Activated CD4-positive, CD25-positive, alpha-beta regulatory T cell treated with anti-CD3 and anti-CD28 coated beads, Interleukin-2, amount 50 U/mL, for 16 hours (primary cell): ENCODE measurements around the gene CMTM3.
"Not testable (repeated sequence)": the region's sequence is repeated elsewhere in the genome, so short reads cannot be mapped to it uniquely, and the experiment has no call there.

Source experiments
- DNase-seq: peaks from one replicate; pipeline ENCODE4 v3.0.0-alpha.2; 2020; ENCODE audit warnings: low read depth, low spot score

The CMTM3 gene, protein sequence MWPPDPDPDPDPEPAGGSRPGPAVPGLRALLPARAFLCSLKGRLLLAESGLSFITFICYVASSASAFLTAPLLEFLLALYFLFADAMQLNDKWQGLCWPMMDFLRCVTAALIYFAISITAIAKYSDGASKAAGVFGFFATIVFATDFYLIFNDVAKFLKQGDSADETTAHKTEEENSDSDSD

DNA sequence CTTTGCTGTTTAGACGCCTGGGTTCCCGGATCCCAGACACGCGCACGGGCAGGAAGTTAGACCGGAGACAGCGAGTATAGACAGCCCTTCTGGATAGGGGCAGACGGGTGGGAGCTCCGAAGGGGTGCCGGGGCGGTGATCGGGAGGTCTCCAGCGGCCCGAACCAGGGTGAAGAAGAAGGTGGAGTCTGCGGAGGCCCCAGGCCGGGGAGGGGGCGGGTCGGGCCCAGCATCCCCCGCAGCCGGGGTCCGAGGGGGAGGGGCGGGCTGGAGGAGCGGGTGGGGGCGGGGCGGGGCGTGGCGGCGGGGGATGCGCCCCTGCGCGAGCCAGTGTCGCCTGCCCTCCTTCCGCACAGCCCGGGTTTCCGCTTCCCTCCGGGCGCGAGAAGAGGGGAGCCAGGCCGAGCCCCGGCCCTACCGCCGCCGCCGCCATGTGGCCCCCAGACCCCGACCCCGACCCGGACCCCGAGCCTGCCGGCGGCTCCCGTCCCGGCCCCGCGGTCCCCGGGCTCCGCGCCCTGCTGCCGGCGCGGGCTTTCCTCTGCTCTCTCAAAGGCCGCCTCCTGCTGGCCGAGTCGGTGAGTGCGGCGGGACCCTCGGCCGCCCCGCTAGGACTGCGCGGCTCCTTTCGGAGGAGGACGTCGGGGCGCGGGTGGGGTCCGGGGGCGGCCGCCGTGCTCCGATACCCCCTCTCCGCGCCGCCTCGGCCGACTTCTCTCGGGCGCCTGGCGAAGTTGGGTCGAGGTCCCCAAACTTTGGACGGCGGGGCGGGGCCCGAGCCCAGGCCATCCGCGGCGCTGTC, at the start of gene CMTM3:
Gene CMTM3 (plus strand): TSS at position 329 of the 801 bp plus-strand sequence. CDS start 102 bp downstream, at position 431.
- DNase-seq = peak; percentile 44

DNA sequence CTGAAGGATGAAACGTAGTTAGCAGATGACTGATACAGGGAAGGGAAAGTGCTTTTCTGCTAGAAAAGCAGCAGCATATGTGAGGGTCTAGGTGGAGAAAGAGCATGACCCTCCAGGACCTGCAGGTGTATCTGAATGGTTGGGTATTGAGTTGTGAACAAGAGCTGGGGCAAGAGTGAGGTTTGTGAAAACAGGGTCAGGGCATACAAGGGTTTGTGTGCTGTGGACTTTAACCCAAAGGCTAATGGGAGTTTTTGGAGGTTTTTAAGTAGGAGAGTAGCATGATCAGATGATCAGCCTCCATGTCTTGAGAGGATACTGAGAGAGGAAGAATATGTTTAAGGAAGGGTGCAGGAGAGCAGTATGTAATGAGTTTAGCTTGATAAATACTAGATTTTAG, 44.4 kb upstream of the CMTM3 start:
- DNase-seq = no peak

DNA sequence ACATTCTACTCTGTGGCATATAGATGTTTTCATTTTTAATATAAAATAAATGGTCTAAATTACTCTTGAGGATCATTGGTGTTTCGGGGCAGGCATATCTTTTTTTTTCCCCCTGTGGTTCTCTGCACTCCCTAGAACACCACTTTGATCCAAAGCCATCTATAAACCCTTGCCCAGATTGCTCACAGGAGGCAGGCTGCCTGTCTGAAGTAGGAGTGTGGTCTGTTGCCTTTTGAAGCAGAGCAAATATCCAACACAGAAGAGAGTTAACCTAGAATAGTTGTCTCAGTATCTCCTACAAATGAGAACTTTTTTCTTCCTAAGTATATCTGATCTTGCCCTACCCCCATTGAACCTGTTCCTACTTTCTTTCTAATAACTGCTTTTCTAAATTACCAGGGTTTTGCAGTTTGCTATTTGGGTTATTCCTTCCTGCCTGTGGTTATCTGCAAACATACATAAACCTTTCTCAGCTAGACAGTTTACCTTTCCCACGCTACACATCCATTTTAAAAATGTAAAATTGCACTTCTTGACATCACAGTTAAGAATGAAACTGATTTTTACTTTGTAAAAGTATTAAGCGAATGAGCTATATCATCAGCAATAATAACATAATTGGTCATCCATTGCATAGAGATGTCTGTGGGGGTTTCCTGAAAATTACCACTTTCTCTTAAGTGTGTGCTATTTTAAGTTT, 43.0 kb upstream of the CMTM3 start:
- no peak for DNase-seq

DNA sequence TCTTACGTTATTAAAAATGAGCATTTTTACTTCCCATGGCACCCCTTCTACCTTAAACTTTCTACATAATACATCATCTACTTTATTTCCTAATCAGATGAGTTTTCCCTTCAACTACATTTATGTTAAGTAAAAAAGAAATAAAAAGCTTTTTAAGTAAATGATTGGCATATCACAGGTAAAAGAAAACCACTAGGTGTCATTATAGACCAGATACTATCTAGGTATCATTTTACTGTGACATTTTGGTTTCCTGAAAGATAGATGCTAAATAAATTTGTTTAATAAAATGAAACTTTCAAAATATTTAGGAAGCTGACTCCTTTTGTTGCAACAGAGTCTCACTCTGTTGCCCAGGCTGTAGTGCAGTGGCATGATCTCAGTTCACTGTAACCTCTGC, 42.1 kb upstream of the CMTM3 start:
- DNase-seq = no peak

DNA sequence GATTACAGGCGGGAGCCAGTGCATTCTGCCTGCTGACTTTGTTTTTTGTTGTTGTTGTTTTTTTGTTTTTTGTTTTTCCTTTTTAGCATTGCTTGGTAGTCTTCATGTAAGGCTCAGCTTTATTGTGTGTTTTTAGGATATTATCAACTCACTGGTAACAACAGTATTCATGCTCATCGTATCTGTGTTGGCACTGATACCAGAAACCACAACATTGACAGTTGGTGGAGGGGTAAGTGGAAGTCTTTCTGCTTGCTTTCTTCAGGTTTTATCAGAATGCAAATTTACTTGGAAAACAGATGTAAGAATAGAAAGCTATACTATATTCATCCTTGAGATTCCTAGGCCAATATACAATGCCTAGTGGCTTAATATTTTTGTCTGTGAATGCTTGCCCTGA, 41.5 kb upstream of the CMTM3 start:
- DNase-seq = no peak

DNA sequence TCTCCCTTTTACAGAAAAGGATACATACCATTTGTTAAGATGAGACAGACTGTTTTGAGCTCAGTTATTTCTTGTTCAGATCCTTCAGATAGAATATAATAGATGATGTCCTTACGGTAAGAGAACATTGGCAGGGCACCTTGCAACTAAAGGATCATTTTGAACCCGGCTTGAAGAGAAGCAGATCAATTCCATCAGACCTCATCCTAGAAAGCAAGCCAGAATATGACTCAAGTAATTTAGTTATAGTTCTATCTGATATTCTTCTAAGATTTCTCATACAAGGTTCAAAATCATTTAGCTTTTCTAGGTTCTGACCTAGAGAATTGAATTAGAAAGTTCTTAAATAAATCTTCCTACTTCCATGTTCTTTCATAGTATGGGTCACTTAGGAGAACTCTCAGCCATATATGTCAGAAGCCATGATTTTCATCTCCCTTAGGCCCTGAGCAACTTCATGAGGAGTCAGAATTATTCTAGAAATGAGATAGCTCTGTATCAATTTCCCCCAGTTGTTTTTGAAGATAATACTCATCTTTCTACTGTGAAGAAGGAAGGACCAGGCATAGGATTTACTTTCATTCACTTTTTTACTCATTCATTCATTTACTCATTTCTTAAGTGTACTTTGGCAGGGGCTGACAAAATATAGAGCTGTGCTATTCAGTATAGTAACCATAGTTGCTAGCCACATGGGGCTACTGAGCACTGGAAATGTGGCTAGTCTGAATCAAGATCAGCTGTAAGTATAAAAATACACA, 40.8 kb upstream of the CMTM3 start:
- no peak for DNase-seq

DNA sequence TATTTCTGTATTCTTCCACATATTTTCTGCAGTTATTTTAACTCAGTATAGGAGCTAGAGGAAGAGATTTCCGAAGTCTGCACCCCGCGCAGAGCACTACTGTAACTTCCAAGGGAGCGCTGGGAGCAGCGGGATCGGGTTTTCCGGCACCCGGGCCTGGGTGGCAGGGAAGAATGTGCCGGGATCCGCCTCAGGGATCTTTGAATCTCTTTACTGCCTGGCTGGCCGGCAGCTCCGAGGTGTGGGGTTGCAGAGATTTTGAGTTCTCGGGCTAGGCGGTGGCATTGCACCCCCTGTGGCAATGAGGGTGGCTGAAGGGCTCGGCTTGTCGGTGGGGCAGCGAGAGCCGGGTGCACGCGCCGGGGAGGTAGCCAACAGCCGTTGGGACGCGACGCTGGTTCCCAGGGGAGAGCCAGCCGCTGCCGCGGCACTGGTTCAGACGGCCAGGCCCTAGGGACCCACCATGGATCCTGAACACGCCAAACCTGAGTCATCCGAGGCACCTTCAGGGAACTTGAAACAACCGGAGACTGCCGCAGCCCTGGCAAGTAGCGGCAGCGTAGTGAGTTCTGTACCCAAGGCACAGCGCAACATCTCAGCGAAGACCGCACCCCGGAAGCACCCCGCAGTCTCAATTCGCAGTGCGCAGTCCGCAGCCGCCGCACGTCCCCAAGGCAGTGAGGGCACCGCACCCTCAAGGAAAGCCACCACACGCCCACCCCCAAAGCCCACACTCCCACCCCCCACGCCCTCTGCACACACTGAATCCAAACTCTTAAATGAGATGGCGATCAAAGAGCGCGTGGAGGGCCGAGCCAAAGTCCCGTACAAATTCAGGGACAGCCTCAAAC, 38.2 kb upstream of the CMTM3 start, which contains the start of gene CMTM1:
Gene CMTM1 (plus strand): TSS at position 389 of the 851 bp plus-strand sequence. CDS start 75 bp downstream, at position 464.
- no peak for DNase-seq

DNA sequence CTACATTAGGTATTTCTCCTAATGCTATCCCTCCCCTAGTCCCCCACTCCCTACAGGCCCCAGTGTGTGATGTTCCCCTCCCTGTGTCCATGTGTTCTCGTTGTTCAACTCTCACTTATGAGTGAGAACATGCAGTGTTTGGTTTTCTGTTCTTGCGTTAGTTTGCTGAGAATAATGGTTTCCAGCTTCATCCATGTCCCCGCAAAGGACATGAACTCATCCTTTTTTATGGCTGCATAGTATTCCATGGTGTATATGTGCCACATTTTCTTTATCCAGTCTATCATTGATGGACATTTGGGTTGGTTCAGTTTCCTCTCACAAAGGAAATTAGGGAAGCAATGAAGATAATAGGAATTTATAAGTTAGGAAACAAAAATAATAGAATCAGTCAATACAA, 37.2 kb upstream of the CMTM3 start:
- not testable (repeated sequence) for DNase-seq

DNA sequence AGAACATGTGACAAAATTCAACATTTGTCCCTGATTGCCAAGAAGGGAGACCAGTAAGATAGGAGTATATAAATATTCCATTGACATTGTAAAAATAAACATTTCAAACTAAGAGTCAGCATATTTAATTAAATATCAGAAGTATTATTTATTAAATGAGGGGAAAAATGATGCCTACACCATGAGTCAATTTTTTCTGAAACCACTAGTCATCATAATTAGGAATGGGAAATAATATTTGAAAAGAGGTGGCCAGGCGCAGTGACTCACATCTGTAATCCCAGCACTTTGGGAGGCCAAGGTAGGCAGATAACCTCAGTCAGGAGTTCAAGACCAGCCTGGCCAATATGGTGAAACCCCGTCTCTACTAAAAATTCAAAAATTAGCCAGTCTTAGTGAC, 36.1 kb upstream of the CMTM3 start:
- DNase-seq = no peak

DNA sequence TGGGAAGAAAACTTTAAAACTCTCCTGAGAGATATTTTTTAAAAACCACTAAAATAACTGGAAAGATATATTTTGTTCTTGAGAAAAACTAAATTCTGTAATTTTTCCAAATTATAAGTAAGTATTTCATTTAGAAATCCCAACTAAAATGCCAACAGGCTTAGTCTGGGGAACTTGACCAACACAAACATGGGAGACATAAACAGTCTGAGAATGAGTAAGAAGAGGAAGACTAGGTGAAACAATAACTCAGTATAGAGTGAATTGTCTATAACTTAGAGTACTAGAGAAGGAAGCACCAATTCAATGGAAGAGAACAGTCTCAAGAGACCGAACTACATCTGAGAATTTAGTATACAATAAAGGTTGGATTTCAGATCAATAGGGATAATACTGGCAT, 35.4 kb upstream of the CMTM3 start:
- no peak for DNase-seq

DNA sequence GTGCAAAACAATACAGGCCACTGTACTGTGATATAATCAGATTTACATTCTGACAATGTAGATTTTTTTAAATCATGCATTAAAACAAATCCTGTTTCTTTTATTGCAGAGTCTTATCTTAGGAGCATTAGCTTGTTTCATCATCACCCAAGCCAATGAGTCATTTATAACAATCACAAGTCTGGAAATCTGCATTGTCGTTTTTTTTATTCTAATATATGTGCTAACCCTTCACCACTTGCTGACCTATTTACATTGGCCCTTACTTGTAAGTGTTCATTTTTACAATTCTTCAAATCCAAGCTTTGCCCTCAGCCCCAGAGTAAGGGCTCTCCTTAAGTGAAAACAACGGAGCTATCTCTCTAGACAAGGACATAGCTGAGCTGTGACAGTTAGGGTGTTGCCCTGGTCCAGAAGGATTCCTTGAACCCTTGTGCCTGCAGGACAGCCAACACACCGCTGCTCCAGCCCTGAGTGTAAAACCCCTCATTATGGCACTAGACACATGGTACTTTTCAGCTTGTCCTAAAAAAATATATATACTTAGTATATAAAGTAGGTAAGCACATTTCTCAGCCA, 34.6 kb upstream of the CMTM3 start:
- no peak for DNase-seq

DNA sequence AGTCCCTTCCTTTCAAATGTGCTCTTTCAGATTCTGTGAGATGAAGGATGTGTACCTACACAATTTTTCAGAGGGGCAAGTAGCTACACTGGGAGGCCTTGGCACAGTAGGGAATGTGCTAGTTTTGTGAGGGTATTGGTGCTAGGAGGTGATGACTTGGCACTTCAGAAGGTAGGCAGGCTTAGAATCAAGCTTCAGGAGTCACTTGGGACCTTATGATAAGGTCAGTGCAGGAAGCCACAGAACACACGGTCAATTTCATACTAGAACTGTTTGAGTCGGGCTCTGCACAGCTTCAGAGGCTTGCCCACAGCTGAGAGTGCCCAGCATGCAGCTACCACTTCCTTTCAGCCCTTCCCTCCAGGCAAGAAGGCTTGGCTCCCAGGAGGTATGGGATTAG, 32.1 kb upstream of the CMTM3 start:
- DNase-seq = no peak

DNA sequence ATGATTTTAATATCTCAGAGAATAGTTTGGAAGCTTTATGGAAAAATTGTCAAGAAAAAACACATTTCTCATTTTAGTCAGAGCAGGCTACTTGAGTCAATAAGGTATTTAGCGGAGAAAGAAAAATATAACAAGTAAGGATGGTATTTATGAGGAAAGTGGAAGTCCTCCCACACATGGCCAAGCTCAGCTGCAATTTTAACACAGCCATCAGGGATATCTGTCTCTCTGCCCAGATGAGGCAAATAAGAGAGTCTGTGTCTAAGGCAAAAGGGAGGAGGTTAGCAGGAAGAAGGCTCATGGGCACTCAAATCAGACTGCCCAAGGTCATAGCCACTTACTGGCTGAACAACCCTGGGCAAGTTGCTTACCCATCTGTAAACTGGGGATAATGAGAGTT, 30.4 kb upstream of the CMTM3 start:
- no peak for DNase-seq

DNA sequence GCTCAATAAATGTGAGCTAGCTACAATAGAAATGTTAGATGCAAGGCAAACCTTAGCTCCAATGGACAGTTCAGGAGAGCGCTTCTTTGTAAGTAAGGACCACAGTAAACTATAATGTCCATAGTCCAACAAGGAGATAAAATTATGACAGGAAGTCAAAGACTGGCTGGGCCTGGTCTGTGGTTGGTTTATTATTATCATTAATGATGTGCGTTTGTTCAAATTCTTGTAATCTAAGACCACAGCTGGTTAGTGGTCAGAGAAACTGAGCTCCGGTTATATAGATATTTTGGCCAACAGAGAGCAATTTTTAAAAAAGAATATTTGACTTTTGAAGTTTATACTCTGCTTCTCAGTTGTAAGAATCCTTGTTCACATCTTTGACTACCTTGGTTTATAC, 30.0 kb upstream of the CMTM3 start:
- DNase-seq = no peak

DNA sequence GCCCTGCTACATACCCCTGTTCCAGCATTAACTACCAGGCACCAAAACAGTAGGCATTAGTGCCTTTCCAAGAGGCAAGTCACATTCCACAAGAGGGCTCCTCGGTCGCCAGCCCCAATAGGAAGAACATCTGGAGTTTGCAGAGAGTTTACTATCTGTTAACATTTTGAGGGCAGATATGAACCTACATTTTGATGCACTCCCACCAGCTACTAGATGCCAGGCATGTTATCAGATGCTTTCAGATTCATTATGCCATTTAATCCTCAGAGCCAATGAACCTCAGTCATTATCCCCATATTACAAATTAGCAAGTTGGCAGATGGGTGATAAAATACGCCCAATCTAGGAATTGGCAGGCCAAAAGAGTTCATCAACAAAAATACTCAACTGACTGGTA, 29.4 kb upstream of the CMTM3 start:
- no peak for DNase-seq

DNA sequence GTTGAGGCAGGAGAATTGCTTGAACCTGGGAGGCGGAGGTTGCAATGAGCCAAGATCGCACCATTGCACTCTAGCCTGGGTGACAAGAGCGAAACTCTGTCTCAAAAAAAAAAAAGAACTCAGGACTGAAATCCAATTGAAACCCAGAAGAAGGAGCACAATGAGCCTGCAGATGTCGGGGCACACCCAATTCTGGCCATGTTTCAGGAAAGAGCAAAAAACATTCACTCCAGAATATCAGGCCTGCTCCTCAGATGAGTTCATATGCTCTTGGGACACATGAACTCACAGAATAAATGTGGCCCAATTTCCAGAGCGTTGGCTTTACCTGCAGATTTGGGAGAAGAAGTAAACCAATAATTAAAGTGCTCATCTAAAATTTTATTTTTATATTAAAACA, 28.2 kb upstream of the CMTM3 start:
- no peak for DNase-seq

DNA sequence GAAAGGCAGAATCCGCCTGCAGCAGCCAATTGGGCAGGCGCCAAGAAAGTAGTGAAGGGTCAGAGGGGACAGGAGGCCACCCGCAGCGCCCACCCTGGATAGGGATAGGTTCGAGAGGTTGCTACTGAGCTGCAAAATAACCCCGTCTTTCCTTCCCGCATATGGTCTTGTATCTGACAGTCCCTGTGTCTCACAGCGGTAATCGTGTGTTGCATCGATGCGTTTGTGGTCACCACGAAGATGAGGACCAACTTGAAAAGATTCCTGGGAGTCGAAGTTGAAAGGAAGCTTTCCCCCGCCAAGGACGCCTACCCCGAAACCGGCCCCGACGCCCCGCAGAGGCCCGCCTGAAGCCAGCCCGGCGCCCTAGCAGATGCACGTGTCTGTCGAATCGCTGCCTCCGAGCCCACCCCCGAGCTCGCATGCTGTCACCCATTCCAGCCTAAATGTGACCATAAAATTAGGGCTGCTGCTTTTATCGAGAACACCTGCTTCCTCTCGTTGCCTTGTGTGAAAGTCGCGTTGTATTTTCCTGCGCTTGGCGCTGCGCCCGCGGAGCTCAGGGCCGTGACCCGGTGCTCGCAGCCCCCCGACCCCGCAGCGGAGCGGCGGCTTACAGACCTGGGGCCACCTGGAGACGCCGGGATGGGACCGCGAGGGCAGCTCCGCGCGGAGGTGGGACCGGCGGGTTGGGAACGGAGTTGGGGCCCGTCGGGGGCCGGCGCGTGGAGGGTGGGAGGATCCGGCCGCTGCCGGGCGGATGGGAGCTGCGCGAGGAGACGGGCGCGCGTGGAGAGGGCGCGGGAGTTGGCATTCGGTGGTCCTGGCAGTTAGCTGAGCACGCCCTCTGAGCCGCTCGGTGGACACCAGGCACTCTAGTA, 25.6 kb upstream of the CMTM3 start, which contains the start of gene CMTM2:
Gene CMTM2 (plus strand): TSS at position 813 of the 881 bp plus-strand sequence. CDS start 145 bp downstream, outside the sequence.
- no peak for DNase-seq

DNA sequence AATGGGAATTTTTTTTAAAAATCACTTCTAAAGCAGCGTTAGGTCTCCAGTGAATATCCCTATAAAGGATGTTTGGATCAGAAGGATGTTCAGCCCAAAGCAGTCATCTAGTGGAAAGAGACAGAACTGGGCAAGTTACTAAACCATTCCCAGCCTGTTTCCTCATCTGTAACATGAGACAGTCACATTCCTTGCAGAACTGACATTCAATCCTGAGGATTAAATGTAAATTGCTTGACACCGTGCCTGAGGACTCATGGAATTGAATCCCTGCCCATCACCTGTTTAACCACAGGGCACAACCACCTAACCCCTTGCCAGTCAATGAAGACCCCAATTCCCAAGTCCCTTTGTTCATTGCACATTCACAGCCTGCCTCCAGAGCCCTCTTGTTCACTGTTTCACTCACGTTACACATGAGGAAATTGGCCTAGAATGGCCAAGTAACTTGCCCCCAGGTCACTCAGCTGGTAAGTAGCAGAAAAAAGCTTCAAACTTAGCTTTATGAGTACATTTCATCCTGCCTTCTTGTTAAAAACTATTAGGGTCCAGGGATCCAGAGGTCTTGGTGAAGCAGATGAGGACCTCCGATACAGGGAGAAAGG, 23.8 kb upstream of the CMTM3 start:
- DNase-seq = no peak
